ENCODE measurements around the gene SYK.

Gene SYK

DNA sequence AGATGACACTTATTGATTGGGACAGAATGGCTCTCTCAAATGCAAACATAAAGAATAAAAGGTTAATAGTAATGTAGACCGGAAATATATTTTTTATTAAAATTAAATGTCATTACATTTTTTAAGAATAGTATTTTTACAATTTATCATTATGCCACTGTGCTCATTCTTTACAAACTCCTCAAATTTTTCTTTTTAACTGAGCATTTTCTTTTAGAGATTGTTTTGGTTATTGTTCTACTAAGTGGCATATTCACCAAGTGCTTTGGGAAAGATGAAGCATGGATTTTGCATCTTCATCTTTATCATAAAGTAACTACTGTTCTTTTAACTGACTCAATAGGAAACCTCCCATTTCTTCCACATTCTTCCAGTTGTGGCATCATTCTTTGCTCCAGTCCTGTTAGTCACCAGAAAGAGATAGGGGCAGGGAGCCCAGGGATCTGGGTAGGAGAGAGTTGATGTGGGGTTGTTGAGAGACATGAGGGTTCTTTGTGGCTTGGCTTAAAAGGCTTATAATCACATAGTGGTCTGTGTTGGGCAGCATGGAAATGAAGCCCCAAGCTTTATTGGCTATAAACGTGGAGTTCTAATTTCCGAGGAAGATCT, 69.8 kb downstream of the SYK start:
- H3K4me3 ChIP-seq (replicated peaks; ENCODE audit: low read depth, low read length), result no peak overlapping the region
- no peak for DNase-seq (ENCODE audit: extremely low read depth, low read depth)
- TF ChIP-seq CTCF (IDR thresholded peaks at IDR 0.05; ENCODE audit: low read depth, low read length, missing control alignments), result no peak

DNA sequence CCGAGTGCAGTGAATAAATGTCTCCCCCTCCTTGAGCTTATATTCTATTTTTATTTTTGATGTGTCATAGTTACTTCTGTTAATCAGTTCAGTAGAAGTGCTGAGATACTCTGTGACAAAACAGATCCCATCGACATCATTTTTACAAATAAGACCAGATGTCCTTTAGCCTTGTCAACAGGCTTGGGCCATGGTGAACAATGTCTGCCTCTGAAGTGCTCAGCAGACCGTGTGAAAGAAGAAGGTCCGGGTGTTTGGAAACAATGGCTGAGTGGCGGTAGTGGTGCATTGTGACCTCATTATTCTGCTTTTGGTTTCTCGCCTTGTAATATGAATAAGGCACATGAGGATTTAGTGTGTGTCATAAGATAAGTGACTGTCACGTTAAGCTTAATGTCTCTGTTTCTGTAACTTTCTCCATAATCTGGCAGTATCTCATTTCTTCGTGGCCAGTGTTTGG, 71.2 kb downstream of the SYK start:
- DNase-seq (ENCODE audit: extremely low read depth, low read depth), result no peak
- H3K4me3 ChIP-seq (replicated peaks; ENCODE audit: low read depth, low read length), result no peak overlapping the region
- no peak for TF ChIP-seq CTCF (IDR thresholded peaks at IDR 0.05; ENCODE audit: low read depth, low read length, missing control alignments)

- no peak for DNase-seq (ENCODE audit: extremely low read depth, low read depth)
- no peak for TF ChIP-seq CTCF (IDR thresholded peaks at IDR 0.05; ENCODE audit: low read depth, low read length, missing control alignments)
- H3K4me3 ChIP-seq (replicated peaks; ENCODE audit: low read depth, low read length), result no peak overlapping the region
Observed at GRCh38 chr9:90873422-90873821, 71.8 kb downstream of the SYK start.

- no peak for DNase-seq (ENCODE audit: extremely low read depth, low read depth)
- no peak overlapping the region for H3K4me3 ChIP-seq (replicated peaks; ENCODE audit: low read depth, low read length)
- peak; percentile 4 for TF ChIP-seq CTCF (IDR thresholded peaks at IDR 0.05; ENCODE audit: low read depth, low read length, missing control alignments)
Observed at GRCh38 chr9:90874194-90874593, 72.6 kb downstream of the SYK start.

GRCh38 chr9:90878562-90878961, 76.9 kb downstream of the SYK start:
- no peak for TF ChIP-seq CTCF (IDR thresholded peaks at IDR 0.05; ENCODE audit: low read depth, low read length, missing control alignments)
- no peak overlapping the region for H3K4me3 ChIP-seq (replicated peaks; ENCODE audit: low read depth, low read length)
- DNase-seq (ENCODE audit: extremely low read depth, low read depth), result no peak

DNA sequence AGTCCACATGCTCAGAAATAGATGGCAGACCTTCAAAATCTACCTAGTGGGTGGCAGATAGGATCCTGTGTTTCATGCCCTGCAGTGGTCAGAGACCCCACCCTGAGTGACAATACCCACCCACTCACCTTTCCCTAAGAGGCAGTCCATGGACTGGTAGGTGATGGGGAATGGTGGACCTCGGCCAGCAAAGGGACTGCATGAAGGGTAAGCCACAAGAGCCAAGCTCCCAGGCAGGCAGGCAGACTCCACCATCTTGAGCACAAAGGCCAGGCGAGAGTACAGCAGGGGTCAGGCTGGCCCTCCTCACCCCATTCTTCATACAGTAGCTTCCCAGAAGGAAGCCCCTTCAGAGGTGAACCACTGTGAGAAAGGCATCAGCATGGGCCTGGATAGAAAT, 78.4 kb downstream of the SYK start:
- H3K4me3 ChIP-seq (replicated peaks; ENCODE audit: low read depth, low read length), result no peak overlapping the region
- no peak for TF ChIP-seq CTCF (IDR thresholded peaks at IDR 0.05; ENCODE audit: low read depth, low read length, missing control alignments)
- DNase-seq (ENCODE audit: extremely low read depth, low read depth), result no peak

GRCh38 chr9:90880669-90881068, 79.0 kb downstream of the SYK start:
- no peak for TF ChIP-seq CTCF (IDR thresholded peaks at IDR 0.05; ENCODE audit: low read depth, low read length, missing control alignments)
- no peak for DNase-seq (ENCODE audit: extremely low read depth, low read depth)

More at GRCh38 chr9:90880669-90881068, 79.0 kb downstream of the SYK start:
- H3K4me3 ChIP-seq (replicated peaks; ENCODE audit: low read depth, low read length), result no peak overlapping the region

All from HFF-Myc (cell line).